ENCODE data around the gene LMF1. TPM values are rescaled to one million over a fixed set of nuclear protein-coding genes. Genes with fewer than 3 reads are reported as not detected.

LMF1 gene
- total and polyA plus RNA-seq, 5 donors from 2014 or later, result 9.9 to 40.0 (median 12.4) TPM

DNA sequence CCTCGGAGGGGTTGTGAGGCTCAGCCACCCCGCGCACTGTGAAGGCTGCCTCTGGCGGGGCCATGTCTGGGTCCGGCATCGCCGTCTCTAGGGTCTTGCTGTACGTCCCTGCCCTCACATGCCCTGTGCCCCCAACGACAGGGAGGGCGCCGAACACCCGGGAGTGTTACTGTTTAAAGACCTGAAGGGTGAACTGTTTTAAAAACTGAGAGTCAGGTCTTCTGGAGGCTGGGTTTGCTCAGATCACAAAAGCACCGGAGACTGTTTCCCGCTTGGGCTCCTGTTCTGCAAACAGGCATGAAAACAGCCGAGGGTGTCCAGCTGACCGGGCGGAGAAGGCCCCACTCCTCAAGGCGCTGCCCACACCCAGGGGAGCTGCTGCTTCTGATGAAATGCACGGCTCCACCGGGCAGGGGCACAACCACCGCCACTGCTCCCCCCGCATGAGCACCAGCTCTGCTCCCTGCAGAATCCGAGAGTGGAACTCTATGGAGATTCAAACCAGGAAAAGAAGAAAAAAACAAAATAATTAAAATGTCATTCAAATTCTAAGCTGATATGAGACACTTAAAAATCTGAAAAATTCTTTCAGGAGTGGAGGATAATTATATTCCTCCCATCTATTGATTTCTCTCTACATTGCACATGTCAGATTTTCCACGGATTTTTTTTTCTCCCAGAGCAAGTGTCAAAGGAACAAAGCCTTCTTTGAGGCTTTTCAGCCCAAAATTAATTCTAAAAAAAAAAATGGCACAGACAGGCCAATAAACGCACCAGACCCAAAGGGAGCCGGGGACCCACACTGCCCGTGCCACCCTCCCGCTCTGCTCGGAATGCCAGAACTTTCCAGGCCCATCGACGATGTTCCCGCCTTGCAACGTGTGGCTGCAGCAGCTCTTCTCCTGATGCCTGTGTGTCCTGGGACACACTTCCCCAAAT, 74.3 kb downstream of the LMF1 start:
- DNase-seq (no peak), ATAC-seq (ENCODE audit: low read depth in 2 of 2) (no peak)
- peaks cover 0 to 2% (median 0%) of the 10 kb centered on the region in 4 donors for H3K4me1 Mint-ChIP-seq
- peaks cover 6% of the 10 kb centered on the region for H3K36me3 Mint-ChIP-seq
- Histone ChIP-seq H3K9me3 (ENCODE audit: control insufficient read depth in 2 of 2, low read length in 2 of 2) (no peaks in the 10 kb centered on the region), H3K4me3 (ENCODE audit: low read depth, low read length) (no peak overlapping the region), H3K27me3 (ENCODE audit: control insufficient read depth, insufficient read depth, low read length) (no peaks in the 10 kb centered on the region), H3K4me1 (ENCODE audit: control insufficient read depth, insufficient read depth, low read length, poor library complexity, severe bottlenecking) (no peaks in the 10 kb centered on the region), H3K36me3 (ENCODE audit: control insufficient read depth, insufficient read depth, low read length) (no peaks in the 10 kb centered on the region), H3K27ac (ENCODE audit: insufficient read depth, low read length, poor library complexity, severe bottlenecking) (no peak overlapping the region)
- no peak overlapping the region for H3K4me3 Mint-ChIP-seq
- no peaks in the 10 kb centered on the region for H3K9me3 Mint-ChIP-seq
- no peaks in the 10 kb centered on the region for H3K27me3 Mint-ChIP-seq
- no peak overlapping the region for H3K27ac Mint-ChIP-seq

DNA sequence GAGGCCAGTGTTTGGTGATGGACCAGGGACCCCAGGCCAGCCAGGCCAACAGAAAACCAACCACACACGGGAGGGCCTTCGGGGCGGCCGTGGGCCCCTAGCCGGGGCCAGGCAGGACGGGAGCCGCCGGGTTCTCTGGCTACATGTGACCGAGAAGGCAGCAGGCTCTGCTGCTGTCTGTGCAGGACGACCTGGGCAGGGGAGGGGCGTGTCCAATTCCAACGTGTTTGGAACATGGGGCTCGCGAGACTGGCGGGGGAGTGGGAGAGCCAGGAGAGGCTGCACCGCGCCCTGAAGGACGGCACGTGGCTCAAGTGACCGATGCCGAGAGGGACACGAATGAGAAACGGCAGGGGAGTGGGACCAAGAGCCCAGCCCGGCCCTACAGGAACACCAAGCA, 75.4 kb downstream of the LMF1 start:
- Mint-ChIP-seq H3K36me3 (peaks cover 6% of the 10 kb centered on the region), H3K27me3 (no peaks in the 10 kb centered on the region), H3K27ac (no peak overlapping the region), H3K9me3 (no peaks in the 10 kb centered on the region), H3K4me1 (peaks cover 0 to 2% (median 0%) of the 10 kb centered on the region in 4 donors), H3K4me3 (no peak overlapping the region)
- no peak for ATAC-seq (ENCODE audit: low read depth in 2 of 2)
- Histone ChIP-seq H3K9me3 (ENCODE audit: control insufficient read depth in 2 of 2, low read length in 2 of 2) (no peaks in the 10 kb centered on the region), H3K4me1 (ENCODE audit: control insufficient read depth, insufficient read depth, low read length, poor library complexity, severe bottlenecking) (no peaks in the 10 kb centered on the region), H3K36me3 (ENCODE audit: control insufficient read depth, insufficient read depth, low read length) (no peaks in the 10 kb centered on the region), H3K4me3 (ENCODE audit: low read depth, low read length) (no peak overlapping the region), H3K27ac (ENCODE audit: insufficient read depth, low read length, poor library complexity, severe bottlenecking) (no peak overlapping the region), H3K27me3 (ENCODE audit: control insufficient read depth, insufficient read depth, low read length) (no peaks in the 10 kb centered on the region)
- DNase-seq, result no peak

DNA sequence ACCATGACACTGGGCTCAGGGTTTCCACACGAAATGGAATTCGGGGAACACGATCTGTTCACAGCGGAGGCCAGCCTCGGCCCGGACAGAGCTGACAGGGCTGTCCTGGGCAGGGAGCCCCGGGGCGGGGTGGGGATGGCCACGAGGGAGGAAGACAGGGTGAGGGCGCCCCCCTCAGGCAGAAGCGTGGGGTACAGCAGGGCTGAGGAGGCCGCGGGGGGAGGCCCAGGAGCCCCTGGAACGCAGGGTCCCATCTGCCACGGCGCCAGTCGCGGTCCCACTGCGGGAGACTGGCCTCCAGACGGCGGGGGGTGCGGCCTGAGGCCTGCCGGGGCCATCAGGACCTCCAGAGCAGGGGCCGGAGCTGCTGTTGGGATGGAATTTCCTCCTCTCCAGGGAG, 75.9 kb downstream of the LMF1 start:
- H3K4me3 Mint-ChIP-seq, result no peak overlapping the region
- no peaks in the 10 kb centered on the region for H3K27me3 ChIP-seq (ENCODE audit: control insufficient read depth, insufficient read depth, low read length)
- no peak for DNase-seq

DNA sequence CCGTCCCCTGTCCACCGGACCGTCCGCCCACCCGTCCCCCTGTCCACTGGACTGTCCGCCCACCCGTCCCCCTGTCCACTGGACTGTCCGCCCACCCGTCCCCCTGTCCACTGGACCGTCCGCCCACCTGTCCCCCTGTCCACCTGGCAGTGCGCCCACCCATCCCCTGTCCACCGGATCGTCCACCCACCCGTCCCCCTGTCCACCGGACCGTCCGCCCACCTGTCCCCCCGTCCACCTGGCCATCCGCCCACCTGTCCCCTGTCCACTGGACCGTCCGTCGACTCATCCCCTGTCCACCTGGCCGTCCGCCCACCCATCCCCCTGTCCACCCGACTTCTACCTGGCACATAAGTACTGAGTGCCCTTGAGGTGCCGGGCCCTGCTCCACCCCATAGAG, 76.6 kb downstream of the LMF1 start:
- Mint-ChIP-seq H3K27me3 (no peaks in the 10 kb centered on the region), H3K27ac (no peak overlapping the region), H3K4me1 (peaks cover 0 to 2% (median 0%) of the 10 kb centered on the region in 4 donors), H3K4me3 (no peak overlapping the region), H3K36me3 (peaks cover 6% of the 10 kb centered on the region), H3K9me3 (no peaks in the 10 kb centered on the region)
- H3K4me3 ChIP-seq (ENCODE audit: low read depth, low read length), result no peak overlapping the region
- no peaks in the 10 kb centered on the region for H3K36me3 ChIP-seq (ENCODE audit: control insufficient read depth, insufficient read depth, low read length)
- no peaks in the 10 kb centered on the region for H3K9me3 ChIP-seq (ENCODE audit: control insufficient read depth in 2 of 2, low read length in 2 of 2)
- H3K27ac ChIP-seq (ENCODE audit: insufficient read depth, low read length, poor library complexity, severe bottlenecking), result no peak overlapping the region
- no peak for ATAC-seq (ENCODE audit: low read depth in 2 of 2)
- no peaks in the 10 kb centered on the region for H3K4me1 ChIP-seq (ENCODE audit: control insufficient read depth, insufficient read depth, low read length, poor library complexity, severe bottlenecking)
- DNase-seq, result no peak
- no peaks in the 10 kb centered on the region for H3K27me3 ChIP-seq (ENCODE audit: control insufficient read depth, insufficient read depth, low read length)

More for the DNA sequence above, 75.9 kb downstream of the LMF1 start:
- Mint-ChIP-seq H3K36me3 (peaks cover 6% of the 10 kb centered on the region), H3K27ac (no peak overlapping the region), H3K27me3 (no peaks in the 10 kb centered on the region), H3K4me1 (peaks cover 0 to 2% (median 0%) of the 10 kb centered on the region in 4 donors), H3K9me3 (no peaks in the 10 kb centered on the region)
- Histone ChIP-seq H3K4me1 (ENCODE audit: control insufficient read depth, insufficient read depth, low read length, poor library complexity, severe bottlenecking) (no peaks in the 10 kb centered on the region), H3K9me3 (ENCODE audit: control insufficient read depth in 2 of 2, low read length in 2 of 2) (no peaks in the 10 kb centered on the region), H3K27ac (ENCODE audit: insufficient read depth, low read length, poor library complexity, severe bottlenecking) (no peak overlapping the region), H3K36me3 (ENCODE audit: control insufficient read depth, insufficient read depth, low read length) (no peaks in the 10 kb centered on the region), H3K4me3 (ENCODE audit: low read depth, low read length) (no peak overlapping the region)
- ATAC-seq (ENCODE audit: low read depth in 2 of 2), result no peak

DNA sequence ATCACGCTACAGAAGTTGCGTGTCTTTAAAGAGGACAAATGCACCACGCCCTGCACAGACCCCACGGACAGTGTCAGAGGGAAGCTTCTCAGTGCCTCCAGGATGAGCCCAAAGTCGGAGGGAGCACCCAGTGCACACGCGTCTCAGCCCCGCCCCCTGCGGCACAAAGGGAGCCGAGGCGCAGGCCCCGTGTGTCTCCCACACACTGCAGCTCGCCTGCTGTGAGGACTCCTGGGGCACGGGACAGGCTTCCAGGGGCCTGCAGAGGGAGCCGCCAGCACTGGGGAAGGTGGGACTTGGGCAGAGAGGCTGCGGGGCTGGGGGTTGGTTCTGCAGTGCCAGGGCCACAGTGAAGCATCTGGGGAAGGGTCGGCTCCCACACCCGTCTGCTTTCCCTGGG, 77.4 kb downstream of the LMF1 start:
- no peak for ATAC-seq (ENCODE audit: low read depth in 2 of 2)
- no peak overlapping the region for H3K27ac Mint-ChIP-seq
- no peaks in the 10 kb centered on the region for H3K4me1 Mint-ChIP-seq
- peaks cover 3% of the 10 kb centered on the region for H3K36me3 Mint-ChIP-seq
- peak overlapping the region in 1 of 4 donors; percentile 10 for H3K4me3 Mint-ChIP-seq
- no peaks in the 10 kb centered on the region for H3K27me3 ChIP-seq (ENCODE audit: control insufficient read depth, insufficient read depth, low read length)
- no peaks in the 10 kb centered on the region for H3K27me3 Mint-ChIP-seq
- no peaks in the 10 kb centered on the region for H3K4me1 ChIP-seq (ENCODE audit: control insufficient read depth, insufficient read depth, low read length, poor library complexity, severe bottlenecking)
- no peak overlapping the region for H3K27ac ChIP-seq (ENCODE audit: insufficient read depth, low read length, poor library complexity, severe bottlenecking)
- H3K9me3 Mint-ChIP-seq, result no peaks in the 10 kb centered on the region
- H3K36me3 ChIP-seq (ENCODE audit: control insufficient read depth, insufficient read depth, low read length), result no peaks in the 10 kb centered on the region
- no peaks in the 10 kb centered on the region for H3K9me3 ChIP-seq (ENCODE audit: control insufficient read depth in 2 of 2, low read length in 2 of 2)
- no peak overlapping the region for H3K4me3 ChIP-seq (ENCODE audit: low read depth, low read length)
- DNase-seq, result no peak

DNA sequence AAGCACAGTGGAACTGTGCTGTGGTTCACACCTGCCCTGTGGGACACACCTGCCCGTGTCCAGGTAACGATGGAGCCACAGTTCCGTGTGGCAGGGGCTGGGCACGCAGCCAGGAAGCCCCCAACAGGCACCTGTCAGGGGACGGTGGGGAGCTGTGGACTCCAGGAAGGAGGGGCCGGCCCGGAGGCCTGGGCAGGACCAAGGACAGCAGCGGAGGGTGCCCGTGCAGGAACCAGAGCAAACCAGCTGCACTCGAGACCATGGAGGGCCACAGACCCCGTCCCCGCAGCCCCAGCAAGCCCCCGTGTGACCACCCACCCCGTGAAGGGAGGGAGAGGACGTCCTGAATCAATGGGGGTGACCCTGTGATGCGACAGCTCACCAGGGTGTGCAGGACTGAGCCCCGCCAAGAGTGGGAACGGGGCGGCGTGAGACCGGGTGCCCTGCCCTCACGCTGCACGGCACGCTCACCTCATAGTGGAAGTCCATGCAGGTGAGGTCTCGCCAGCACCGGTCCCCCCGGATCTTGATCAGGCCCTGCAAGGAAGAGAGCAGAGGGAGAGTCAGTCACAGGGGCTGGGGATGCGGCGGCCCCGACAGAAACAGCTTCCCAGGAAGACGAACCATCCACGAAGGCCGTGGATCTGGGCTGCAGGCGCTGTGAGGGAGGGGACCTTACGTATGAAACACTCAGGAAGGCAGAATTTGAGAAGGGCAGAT, 78.1 kb downstream of the LMF1 start:
- ATAC-seq (ENCODE audit: low read depth in 2 of 2) (no peak), DNase-seq (no peak)
- Mint-ChIP-seq H3K27ac (no peak overlapping the region), H3K36me3 (peaks cover 3% of the 10 kb centered on the region), H3K4me3 (peak overlapping the region in 1 of 4 donors; percentile 10), H3K4me1 (no peaks in the 10 kb centered on the region), H3K27me3 (no peaks in the 10 kb centered on the region), H3K9me3 (no peaks in the 10 kb centered on the region)
- no peaks in the 10 kb centered on the region for H3K27me3 ChIP-seq (ENCODE audit: control insufficient read depth, insufficient read depth, low read length)
- no peak overlapping the region for H3K27ac ChIP-seq (ENCODE audit: insufficient read depth, low read length, poor library complexity, severe bottlenecking)
- no peaks in the 10 kb centered on the region for H3K36me3 ChIP-seq (ENCODE audit: control insufficient read depth, insufficient read depth, low read length)
- H3K4me1 ChIP-seq (ENCODE audit: control insufficient read depth, insufficient read depth, low read length, poor library complexity, severe bottlenecking), result no peaks in the 10 kb centered on the region
- H3K4me3 ChIP-seq (ENCODE audit: low read depth, low read length), result no peak overlapping the region
- H3K9me3 ChIP-seq (ENCODE audit: control insufficient read depth in 2 of 2, low read length in 2 of 2), result no peaks in the 10 kb centered on the region

DNA sequence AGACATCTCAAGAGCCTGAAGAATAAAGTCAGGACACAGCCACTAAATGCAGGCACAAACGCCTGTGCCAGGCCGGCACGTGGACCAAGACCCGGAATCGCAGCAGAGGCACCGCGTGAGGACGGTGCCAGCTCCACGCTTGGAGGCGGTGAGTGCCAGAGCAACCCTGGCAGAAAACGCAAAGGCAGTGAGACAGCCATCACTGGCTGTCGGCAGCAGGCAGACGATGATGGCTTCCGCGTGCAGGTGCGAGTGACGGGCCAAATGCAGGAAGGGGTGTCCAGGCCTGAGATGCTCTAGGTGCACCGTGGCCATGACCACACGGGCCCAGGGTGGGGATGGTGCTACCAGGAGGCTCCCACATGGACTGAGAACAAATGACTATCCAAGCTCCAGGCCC, 78.8 kb downstream of the LMF1 start:
- Mint-ChIP-seq H3K27ac (no peak overlapping the region), H3K4me1 (no peaks in the 10 kb centered on the region), H3K27me3 (no peaks in the 10 kb centered on the region), H3K9me3 (no peaks in the 10 kb centered on the region), H3K36me3 (peaks cover 3% of the 10 kb centered on the region), H3K4me3 (peak overlapping the region in 1 of 4 donors; percentile 43)
- no peak for DNase-seq
- Histone ChIP-seq H3K4me1 (ENCODE audit: control insufficient read depth, insufficient read depth, low read length, poor library complexity, severe bottlenecking) (no peaks in the 10 kb centered on the region), H3K36me3 (ENCODE audit: control insufficient read depth, insufficient read depth, low read length) (no peaks in the 10 kb centered on the region), H3K27me3 (ENCODE audit: control insufficient read depth, insufficient read depth, low read length) (no peaks in the 10 kb centered on the region), H3K9me3 (ENCODE audit: control insufficient read depth in 2 of 2, low read length in 2 of 2) (no peaks in the 10 kb centered on the region), H3K27ac (ENCODE audit: insufficient read depth, low read length, poor library complexity, severe bottlenecking) (no peak overlapping the region), H3K4me3 (ENCODE audit: low read depth, low read length) (no peak overlapping the region)
- ATAC-seq (ENCODE audit: low read depth in 2 of 2), result no peak
